Neural cell (in vitro differentiated cells): ENCODE results near the gene NR1I3. TPM values are rescaled to one million over a fixed set of nuclear protein-coding genes. Genes with fewer than 3 reads are reported as not detected.

Experiments used
- H2AFZ ChIP-seq: fragments of 200-600, 300-800 bp; sonication (generic), shearing (Covaris generic); 2 replicates; pipeline ENCODE4 v1.6.0; 2014; ENCODE audit warnings: low read depth, mild to moderate bottlenecking, antibody characterized with exemption, low read length, moderate library complexity
- H3F3A ChIP-seq: fragments of 200-600 bp; shearing (Covaris generic); 2 replicates; pipeline ENCODE4 v1.6.1; 2016; ENCODE audit warnings: mild to moderate bottlenecking, moderate library complexity, mixed read lengths, antibody characterized with exemption, low read length; ENCODE audit not compliant: insufficient read depth, poor library complexity, severe bottlenecking
- H3K27ac ChIP-seq: fragments of 200-600, 300-800 bp; sonication (generic), shearing (Covaris generic); 2 replicates; pipeline ENCODE4 v1.5.1; 2014; ENCODE audit warnings: mild to moderate bottlenecking, low read length, moderate library complexity
- H3K27me3 ChIP-seq: fragments of 300-800, 200-600 bp; sonication (generic), shearing (Covaris generic); 2 replicates; pipeline ENCODE4 v1.6.0; 2014; ENCODE audit warnings: mild to moderate bottlenecking, low read depth, low read length, moderate library complexity; ENCODE audit not compliant: insufficient read depth
- H3K36me3 ChIP-seq: fragments of 300-800, 200-600 bp; sonication (generic), shearing (Covaris generic); 2 replicates; pipeline ENCODE4 v1.5.1; 2014; ENCODE audit warnings: mild to moderate bottlenecking, antibody characterized with exemption, low read length, moderate library complexity; ENCODE audit not compliant: insufficient read depth
- H3K4me2 ChIP-seq: fragments of 300-800, 200-600 bp; sonication (generic), shearing (Covaris generic); 2 replicates; pipeline ENCODE4 v1.6.0; 2014; ENCODE audit warnings: mild to moderate bottlenecking, low read length
- H3K4me3 ChIP-seq: fragments of 300-800, 200-600 bp; sonication (generic), shearing (Covaris generic); 2 replicates; pipeline ENCODE4 v1.5.1; 2014; ENCODE audit warnings: mild to moderate bottlenecking, low read length, moderate library complexity
- H3K79me2 ChIP-seq: fragments of 200-600 bp; shearing (Covaris generic); replicated peaks from 2 replicates; pipeline ENCODE4 v1.6.0; 2014; ENCODE audit warnings: mild to moderate bottlenecking, low read length, moderate library complexity; ENCODE audit not compliant: insufficient read depth
- H3K9ac ChIP-seq: fragments of 300-800, 200-600 bp; sonication (generic), shearing (Covaris generic); 2 replicates; pipeline ENCODE4 v1.6.1; 2016; ENCODE audit warnings: mild to moderate bottlenecking, low read length, mixed read lengths
- H3K9me2 ChIP-seq: fragments of 200-600 bp; shearing (Covaris generic); 2 replicates; pipeline ENCODE4 v1.6.1; 2016; ENCODE audit warnings: mild to moderate bottlenecking, low read length, mixed read lengths; ENCODE audit not compliant: insufficient read depth
- H3K9me3 ChIP-seq: fragments of 200-600, 300-800 bp; sonication (generic), shearing (Covaris generic); 2 replicates; pipeline ENCODE4 v1.6.1; 2016; ENCODE audit warnings: mild to moderate bottlenecking, mixed run types, low read length, moderate library complexity, mixed read lengths
- H4K20me1 ChIP-seq: fragments of 200-600 bp; shearing (Covaris generic); 2 replicates; pipeline ENCODE4 v1.6.1; 2016; ENCODE audit warnings: mild to moderate bottlenecking, mixed run types; ENCODE audit not compliant: insufficient read depth
- EP300 ChIP-seq: fragments of 450-650 bp; conservative IDR thresholded peaks from 2 replicates; pipeline ENCODE4 v1.6.1; 2014; ENCODE audit warnings: antibody characterized with exemption, mild to moderate bottlenecking, moderate library complexity; ENCODE audit not compliant: poor library complexity, severe bottlenecking
- EZH2 ChIP-seq: fragments of 200-600, 300-800 bp; shearing (Covaris generic), sonication (generic); IDR thresholded peaks from 2 replicates; pipeline ENCODE4 v1.6.1; 2014; ENCODE audit warnings: antibody characterized with exemption, low read length, borderline replicate concordance, mild to moderate bottlenecking; ENCODE audit not compliant: insufficient read depth, poor library complexity, severe bottlenecking
- MXI1 ChIP-seq: fragments of 450-650 bp; conservative IDR thresholded peaks from 2 replicates; pipeline ENCODE4 v1.6.1; 2014; ENCODE audit warnings: antibody characterized with exemption, mild to moderate bottlenecking; ENCODE audit not compliant: poor library complexity, severe bottlenecking
- POLR2AphosphoS5 ChIP-seq: IDR thresholded peaks from 2 replicates; pipeline ENCODE4 v1.6.1; 2012
- RAD21 ChIP-seq: fragments of 450-650 bp; conservative IDR thresholded peaks from 2 replicates; pipeline ENCODE4 v1.6.1; 2014; ENCODE audit warnings: antibody characterized with exemption, mild to moderate bottlenecking, moderate library complexity
- REST ChIP-seq: IDR thresholded peaks from 2 replicates; pipeline ENCODE4 v1.6.1; 2012; ENCODE audit warnings: borderline replicate concordance
- SMC3 ChIP-seq: fragments of 450-650 bp; conservative IDR thresholded peaks from 2 replicates; pipeline ENCODE4 v1.6.1; 2014; ENCODE audit warnings: antibody characterized with exemption, mild to moderate bottlenecking, moderate library complexity; ENCODE audit not compliant: poor library complexity
- TAF1 ChIP-seq: IDR thresholded peaks from 2 replicates; pipeline ENCODE4 v1.6.1; 2012; ENCODE audit warnings: low read depth
- polyA plus RNA-seq: library from polyadenylated mRNA; depleted of rRNA; stranded (reverse); fragments of >200 nt; gene quantifications from 2 replicates; pipeline ENCODE4 v1.2.3, GENCODE V29; 2014
- TF ChIP-seq, protein P1 (sequence below): fragments of 450-650 bp; IDR thresholded peaks from 2 replicates; pipeline ENCODE4 v1.5.1; 2014; ENCODE audit warnings: antibody characterized with exemption, mild to moderate bottlenecking, moderate library complexity; ENCODE audit not compliant: poor library complexity, severe bottlenecking

The NR1I3 gene
- polyA plus RNA-seq, 1 donor from 2014 or later: not detected

GRCh38 chr1:161244888-161245287 lies 6.9 kb upstream of the NR1I3 start:
- Histone ChIP-seq H3K79me2 (no peaks in the 10 kb centered on the region), H2AFZ (no peak overlapping the region), H3K27ac (no peak overlapping the region), H3F3A (no peaks in the 10 kb centered on the region), H3K9me3 (no peaks in the 10 kb centered on the region), H4K20me1 (no peaks in the 10 kb centered on the region), H3K4me3 (no peak overlapping the region), H3K9ac (no peak overlapping the region), H3K27me3 (no peaks in the 10 kb centered on the region), H3K4me2 (no peak overlapping the region), H3K36me3 (no peaks in the 10 kb centered on the region), H3K9me2 (no peaks in the 10 kb centered on the region)
- TF ChIP-seq REST (no peak), EP300 (no peak), RAD21 (no peak), TAF1 (no peak)

- Histone ChIP-seq H3K79me2 (no peaks in the 10 kb centered on the region), H3K4me3 (no peak overlapping the region), H3K4me2 (no peak overlapping the region), H2AFZ (no peak overlapping the region), H3K27me3 (no peaks in the 10 kb centered on the region), H3K36me3 (no peaks in the 10 kb centered on the region), H3K9ac (no peak overlapping the region), H3F3A (no peaks in the 10 kb centered on the region), H3K27ac (no peak overlapping the region), H4K20me1 (no peaks in the 10 kb centered on the region), H3K9me3 (no peaks in the 10 kb centered on the region), H3K9me2 (no peaks in the 10 kb centered on the region)
- TF ChIP-seq EP300: no peak
- TF ChIP-seq RAD21: no peak
- no peak for TF ChIP-seq TAF1
- no peak for TF ChIP-seq POLR2AphosphoS5
- TF ChIP-seq SMC3: no peak
- TF ChIP-seq, protein P1, sequence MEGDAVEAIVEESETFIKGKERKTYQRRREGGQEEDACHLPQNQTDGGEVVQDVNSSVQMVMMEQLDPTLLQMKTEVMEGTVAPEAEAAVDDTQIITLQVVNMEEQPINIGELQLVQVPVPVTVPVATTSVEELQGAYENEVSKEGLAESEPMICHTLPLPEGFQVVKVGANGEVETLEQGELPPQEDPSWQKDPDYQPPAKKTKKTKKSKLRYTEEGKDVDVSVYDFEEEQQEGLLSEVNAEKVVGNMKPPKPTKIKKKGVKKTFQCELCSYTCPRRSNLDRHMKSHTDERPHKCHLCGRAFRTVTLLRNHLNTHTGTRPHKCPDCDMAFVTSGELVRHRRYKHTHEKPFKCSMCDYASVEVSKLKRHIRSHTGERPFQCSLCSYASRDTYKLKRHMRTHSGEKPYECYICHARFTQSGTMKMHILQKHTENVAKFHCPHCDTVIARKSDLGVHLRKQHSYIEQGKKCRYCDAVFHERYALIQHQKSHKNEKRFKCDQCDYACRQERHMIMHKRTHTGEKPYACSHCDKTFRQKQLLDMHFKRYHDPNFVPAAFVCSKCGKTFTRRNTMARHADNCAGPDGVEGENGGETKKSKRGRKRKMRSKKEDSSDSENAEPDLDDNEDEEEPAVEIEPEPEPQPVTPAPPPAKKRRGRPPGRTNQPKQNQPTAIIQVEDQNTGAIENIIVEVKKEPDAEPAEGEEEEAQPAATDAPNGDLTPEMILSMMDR: no peak
- TF ChIP-seq REST: no peak
- no peak for TF ChIP-seq MXI1
- TF ChIP-seq EZH2: no peak
These were observed 4.3 kb upstream of the NR1I3 start for GRCh38 chr1:161242313-161242712.
